HL-60 (cell line): ENCODE measurements around the gene MYL9.

Experiments
- DNase-seq, 2 experiments: peaks; one replicate each; pipeline ENCODE4 v3.0.0-alpha.2; 2010 to 2020; ENCODE audit warnings: low read depth in 1 of 2, low spot score in 1 of 2
- H3K27ac ChIP-seq: fragments of 250-450 bp; sonication (Bioruptor Pico); replicated peaks from 2 replicates; pipeline ENCODE4 v1.5.1; 2020; ENCODE audit warnings: mild to moderate bottlenecking, moderate library complexity
- H3K27me3 ChIP-seq: fragments of 250-450 bp; sonication (Bioruptor Pico); 2 replicates; pipeline ENCODE4 v1.5.1; 2021; ENCODE audit warnings: mild to moderate bottlenecking, moderate library complexity; ENCODE audit not compliant: insufficient read depth, poor library complexity, severe bottlenecking
- H3K4me3 ChIP-seq: replicated peaks from 2 replicates; pipeline ENCODE4 v1.5.1; 2011; ENCODE audit warnings: mild to moderate bottlenecking, control low read depth, low read length; ENCODE audit not compliant: insufficient read depth
- GABPA ChIP-seq: IDR thresholded peaks from 2 replicates; pipeline ENCODE4 v1.6.1; 2012; ENCODE audit warnings: low read depth
- POLR2AphosphoS5 ChIP-seq: IDR thresholded peaks from 2 replicates; pipeline ENCODE4 v1.6.1; 2012; ENCODE audit warnings: low read depth
- SPI1 ChIP-seq: IDR thresholded peaks from 2 replicates; pipeline ENCODE4 v1.6.1; 2012; ENCODE audit warnings: low read depth, mild to moderate bottlenecking, borderline replicate concordance
- TF ChIP-seq, protein P1 (sequence below): IDR thresholded peaks from 2 replicates; pipeline ENCODE4 v1.6.1; 2012; ENCODE audit warnings: low read depth; ENCODE audit not compliant: insufficient replicate concordance
- TF ChIP-seq, protein P2 (sequence below): IDR thresholded peaks from one replicate; pipeline ENCODE4 v1.5.1; 2011; ENCODE audit warnings: low read length, control low read depth, inconsistent platforms; ENCODE audit not compliant: insufficient read depth

Gene MYL9

GRCh38 chr20:36501367-36502006 is 39.8 kb upstream of the MYL9 start:
- no peak overlapping the region for H3K27ac ChIP-seq
- H3K27me3 ChIP-seq = no peaks in the 10 kb centered on the region
- TF ChIP-seq GABPA = no peak
- TF ChIP-seq, protein P1, sequence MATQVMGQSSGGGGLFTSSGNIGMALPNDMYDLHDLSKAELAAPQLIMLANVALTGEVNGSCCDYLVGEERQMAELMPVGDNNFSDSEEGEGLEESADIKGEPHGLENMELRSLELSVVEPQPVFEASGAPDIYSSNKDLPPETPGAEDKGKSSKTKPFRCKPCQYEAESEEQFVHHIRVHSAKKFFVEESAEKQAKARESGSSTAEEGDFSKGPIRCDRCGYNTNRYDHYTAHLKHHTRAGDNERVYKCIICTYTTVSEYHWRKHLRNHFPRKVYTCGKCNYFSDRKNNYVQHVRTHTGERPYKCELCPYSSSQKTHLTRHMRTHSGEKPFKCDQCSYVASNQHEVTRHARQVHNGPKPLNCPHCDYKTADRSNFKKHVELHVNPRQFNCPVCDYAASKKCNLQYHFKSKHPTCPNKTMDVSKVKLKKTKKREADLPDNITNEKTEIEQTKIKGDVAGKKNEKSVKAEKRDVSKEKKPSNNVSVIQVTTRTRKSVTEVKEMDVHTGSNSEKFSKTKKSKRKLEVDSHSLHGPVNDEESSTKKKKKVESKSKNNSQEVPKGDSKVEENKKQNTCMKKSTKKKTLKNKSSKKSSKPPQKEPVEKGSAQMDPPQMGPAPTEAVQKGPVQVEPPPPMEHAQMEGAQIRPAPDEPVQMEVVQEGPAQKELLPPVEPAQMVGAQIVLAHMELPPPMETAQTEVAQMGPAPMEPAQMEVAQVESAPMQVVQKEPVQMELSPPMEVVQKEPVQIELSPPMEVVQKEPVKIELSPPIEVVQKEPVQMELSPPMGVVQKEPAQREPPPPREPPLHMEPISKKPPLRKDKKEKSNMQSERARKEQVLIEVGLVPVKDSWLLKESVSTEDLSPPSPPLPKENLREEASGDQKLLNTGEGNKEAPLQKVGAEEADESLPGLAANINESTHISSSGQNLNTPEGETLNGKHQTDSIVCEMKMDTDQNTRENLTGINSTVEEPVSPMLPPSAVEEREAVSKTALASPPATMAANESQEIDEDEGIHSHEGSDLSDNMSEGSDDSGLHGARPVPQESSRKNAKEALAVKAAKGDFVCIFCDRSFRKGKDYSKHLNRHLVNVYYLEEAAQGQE = no peak
- no peak for TF ChIP-seq SPI1
- TF ChIP-seq, protein P2, sequence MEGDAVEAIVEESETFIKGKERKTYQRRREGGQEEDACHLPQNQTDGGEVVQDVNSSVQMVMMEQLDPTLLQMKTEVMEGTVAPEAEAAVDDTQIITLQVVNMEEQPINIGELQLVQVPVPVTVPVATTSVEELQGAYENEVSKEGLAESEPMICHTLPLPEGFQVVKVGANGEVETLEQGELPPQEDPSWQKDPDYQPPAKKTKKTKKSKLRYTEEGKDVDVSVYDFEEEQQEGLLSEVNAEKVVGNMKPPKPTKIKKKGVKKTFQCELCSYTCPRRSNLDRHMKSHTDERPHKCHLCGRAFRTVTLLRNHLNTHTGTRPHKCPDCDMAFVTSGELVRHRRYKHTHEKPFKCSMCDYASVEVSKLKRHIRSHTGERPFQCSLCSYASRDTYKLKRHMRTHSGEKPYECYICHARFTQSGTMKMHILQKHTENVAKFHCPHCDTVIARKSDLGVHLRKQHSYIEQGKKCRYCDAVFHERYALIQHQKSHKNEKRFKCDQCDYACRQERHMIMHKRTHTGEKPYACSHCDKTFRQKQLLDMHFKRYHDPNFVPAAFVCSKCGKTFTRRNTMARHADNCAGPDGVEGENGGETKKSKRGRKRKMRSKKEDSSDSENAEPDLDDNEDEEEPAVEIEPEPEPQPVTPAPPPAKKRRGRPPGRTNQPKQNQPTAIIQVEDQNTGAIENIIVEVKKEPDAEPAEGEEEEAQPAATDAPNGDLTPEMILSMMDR = no peak
- TF ChIP-seq POLR2AphosphoS5 = no peak
- no peak overlapping the region for H3K4me3 ChIP-seq
- no peak for DNase-seq

DNA sequence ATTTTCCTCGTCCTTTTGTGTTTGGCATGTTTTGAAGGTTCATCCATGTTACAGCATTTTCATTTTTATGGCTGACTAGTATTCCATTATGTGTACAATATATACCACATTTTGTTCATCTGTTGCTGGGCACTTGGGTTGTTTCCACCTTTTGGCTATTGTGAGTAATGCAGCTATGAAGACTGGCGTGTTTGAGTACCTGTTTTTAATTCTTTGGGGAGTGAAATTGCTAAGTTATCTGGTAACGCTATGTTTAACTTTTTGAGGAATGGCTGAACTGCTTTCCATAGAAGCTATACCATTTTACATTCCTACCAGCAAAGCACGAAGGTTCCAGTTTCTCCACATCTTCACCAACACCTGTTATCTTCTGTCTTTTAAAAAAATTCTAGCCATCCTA is 37.0 kb upstream of the MYL9 start:
- TF ChIP-seq, protein P2 = no peak
- TF ChIP-seq GABPA (no peak), SPI1 (no peak), POLR2AphosphoS5 (no peak)
- TF ChIP-seq, protein P1 = no peak

DNA sequence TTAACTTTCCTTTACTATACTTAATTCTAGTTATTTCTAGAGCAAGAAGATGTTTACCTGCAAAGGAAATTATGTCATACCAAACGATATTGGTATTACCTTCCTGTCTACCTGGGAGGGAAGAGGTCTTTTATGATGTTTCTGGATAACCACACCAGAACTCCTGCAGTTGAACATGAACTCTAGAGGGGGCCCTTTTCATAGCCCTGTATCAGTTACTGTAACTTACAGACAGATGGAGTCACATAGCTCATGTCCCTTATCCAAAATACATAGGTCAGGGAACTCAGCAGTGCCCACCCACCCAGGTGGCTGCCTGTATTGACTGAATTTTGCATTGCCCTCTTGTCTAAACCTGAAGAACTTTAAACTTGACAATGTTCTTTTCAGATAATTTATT is 35.1 kb upstream of the MYL9 start:
- TF ChIP-seq, protein P2 = no peak
- TF ChIP-seq SPI1 (no peak), POLR2AphosphoS5 (no peak), GABPA (no peak)
- TF ChIP-seq, protein P1 = no peak
- peak in 1 of 2 experiments; percentile 25 for DNase-seq
- H3K4me3 ChIP-seq = no peak overlapping the region
- H3K27ac ChIP-seq = no peak overlapping the region
- no peaks in the 10 kb centered on the region for H3K27me3 ChIP-seq

More for the DNA sequence above, 37.0 kb upstream of the MYL9 start:
- Histone ChIP-seq H3K27ac (no peak overlapping the region), H3K27me3 (no peaks in the 10 kb centered on the region), H3K4me3 (no peak overlapping the region)
- no peak for DNase-seq
